ACHN (cell line): ENCODE measurements around the gene OSBPL3.

Experiments
- DNase-seq: peaks from one replicate; pipeline ENCODE4 v3.0.0-alpha.2; 2015
- in situ Hi-C: cut with HindIII; loops from 2 replicates; pipeline ENCODE4 v1.10.0; 2017; ENCODE audit warnings: low sequenced_read_pairs, low pct_ligation_motif_present, low pct_unique_long_range_greater_than_20kb

Gene OSBPL3

DNA sequence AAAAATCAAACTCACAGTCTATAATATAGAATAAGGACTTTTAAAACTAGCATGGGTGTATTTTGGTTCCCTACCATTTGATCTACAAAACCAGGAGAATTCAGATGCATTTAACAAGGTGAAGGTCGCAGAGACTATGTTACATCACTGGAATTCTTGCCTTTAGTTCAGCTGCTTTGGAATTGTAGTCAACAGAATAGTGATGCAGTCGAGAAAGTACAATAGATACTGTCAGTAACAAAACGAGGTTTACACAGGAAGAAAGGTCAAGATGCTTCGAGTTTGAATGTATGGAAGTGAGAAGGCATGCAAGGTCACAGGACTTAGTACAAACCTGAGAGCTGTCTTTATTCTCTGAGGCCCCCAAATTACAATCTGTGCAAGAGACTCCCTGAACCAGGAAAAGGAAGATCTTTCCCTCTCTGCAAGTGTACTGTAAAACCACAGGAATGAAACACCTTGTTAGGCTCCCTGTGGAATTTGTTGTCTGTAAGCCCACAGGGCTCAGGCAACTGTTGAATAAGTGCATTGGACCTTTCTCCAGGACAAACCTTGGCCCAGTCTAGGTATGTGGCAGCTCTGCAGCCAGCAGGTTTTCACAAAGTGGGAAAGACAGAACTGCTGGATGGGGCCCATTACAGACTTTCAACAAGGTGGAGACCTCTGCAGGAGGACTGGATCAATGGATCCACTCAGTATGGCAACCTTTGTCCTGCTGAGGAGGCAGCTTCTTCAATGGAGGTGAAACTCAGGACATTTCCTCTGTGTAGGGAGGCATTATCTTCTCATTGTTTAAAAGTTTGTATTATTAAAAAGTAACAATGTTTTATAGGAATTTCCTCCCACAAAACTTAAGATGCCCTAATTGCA lies 121.6 kb downstream of the OSBPL3 start:
- no peak for DNase-seq
- in situ Hi-C loops = no loop called here

DNA sequence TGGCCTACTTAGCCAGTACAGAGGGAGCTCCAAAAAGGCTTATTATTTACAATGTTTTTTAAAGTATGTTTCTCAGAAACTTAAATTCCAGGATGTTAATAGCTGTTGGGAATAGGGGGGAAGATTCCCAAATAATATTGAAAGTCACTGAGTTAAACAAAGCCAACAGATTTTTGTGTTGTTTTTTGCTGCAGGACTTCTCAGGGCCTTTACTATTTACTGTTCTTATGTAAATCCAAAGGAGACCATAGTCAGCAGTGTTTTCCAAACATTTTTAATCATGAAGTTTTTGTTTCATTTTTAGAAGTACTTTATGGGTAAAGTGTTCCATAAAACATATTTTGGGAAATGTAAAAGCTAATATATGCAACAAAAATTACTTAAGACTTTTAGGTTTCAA lies 122.4 kb downstream of the OSBPL3 start:
- in situ Hi-C loops = no loop called here
- no peak for DNase-seq

DNA sequence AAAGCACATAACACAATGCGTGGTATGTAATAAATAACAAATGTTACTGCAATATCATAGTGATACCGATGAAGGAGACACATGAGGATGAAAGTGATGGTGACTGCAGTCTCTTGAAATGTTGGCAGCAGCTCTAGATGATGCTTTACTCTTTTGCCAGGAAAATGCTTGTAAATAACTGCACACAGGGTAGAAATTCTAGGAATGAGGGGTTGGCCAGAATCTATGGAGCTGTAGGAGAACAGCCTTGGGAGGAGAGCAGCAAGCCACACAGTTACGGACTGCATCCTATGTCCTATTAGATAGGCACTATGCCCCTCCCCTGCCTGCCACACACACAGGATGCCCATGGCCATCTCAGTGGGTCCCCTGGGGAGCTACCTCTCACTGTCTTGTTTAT lies 125.1 kb downstream of the OSBPL3 start:
- DNase-seq = no peak
- in situ Hi-C loops = no loop called here

DNA sequence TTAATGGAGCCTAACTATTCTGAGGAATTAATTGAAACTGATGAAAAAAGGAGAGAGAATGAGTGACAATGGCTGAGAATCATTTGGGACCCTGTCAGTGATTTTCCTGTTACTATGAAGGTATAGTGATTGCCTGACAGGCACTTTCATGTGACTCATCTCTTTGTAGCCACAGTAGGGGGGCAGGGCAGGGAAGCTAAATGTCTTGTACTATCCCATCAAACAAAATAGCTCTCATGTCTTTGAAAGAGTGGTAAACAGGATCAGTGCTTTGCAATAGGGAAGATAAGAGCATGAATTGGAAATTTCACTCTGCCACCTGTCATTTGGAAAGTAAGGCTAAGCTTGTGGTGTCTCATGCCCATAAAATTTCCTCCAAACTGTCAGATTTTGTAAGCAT lies 128.2 kb downstream of the OSBPL3 start:
- DNase-seq = peak; percentile 55
- in situ Hi-C loops = no loop called here

DNA sequence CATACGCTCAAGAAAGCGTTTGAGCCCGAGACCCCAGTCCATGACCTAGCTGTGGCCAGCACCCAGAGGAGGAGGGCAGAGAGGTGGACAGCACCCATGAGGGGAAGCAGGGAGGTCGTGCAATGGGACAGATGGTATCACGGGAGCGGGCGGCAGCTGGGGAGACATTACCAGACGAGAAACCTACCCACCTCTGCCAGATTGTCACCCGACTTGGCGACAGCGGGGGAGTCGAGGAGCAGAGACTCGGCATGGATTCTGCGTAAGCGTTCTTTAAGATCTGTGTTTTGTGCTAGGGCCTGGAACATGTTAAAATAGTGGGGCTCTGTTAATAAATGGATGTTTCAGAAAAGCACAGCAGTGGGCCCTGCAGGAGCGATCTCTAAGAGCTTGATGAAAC lies 131.1 kb downstream of the OSBPL3 start:
- in situ Hi-C loops = no loop called here
- DNase-seq = no peak

DNA sequence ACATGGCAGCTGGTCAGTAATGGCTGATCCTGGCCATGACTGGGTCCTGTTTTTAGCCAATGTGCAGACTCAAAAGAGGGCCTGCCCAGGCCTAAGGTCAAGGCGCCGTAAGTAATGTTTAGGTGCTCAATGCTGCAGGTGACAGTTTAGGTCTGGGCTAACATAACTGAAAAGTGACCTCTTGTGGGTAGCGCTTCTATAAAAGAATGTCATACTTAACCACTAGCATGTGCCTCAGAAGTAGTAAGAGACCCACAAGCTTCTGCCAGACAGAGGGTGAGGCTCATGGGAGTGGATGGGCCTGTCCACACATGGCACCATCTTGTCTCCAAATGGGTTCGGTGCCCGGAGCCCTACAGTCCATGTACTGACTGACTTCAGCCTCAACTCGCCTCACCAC lies 132.2 kb downstream of the OSBPL3 start:
- in situ Hi-C loops = no loop called here
- DNase-seq = no peak

DNA sequence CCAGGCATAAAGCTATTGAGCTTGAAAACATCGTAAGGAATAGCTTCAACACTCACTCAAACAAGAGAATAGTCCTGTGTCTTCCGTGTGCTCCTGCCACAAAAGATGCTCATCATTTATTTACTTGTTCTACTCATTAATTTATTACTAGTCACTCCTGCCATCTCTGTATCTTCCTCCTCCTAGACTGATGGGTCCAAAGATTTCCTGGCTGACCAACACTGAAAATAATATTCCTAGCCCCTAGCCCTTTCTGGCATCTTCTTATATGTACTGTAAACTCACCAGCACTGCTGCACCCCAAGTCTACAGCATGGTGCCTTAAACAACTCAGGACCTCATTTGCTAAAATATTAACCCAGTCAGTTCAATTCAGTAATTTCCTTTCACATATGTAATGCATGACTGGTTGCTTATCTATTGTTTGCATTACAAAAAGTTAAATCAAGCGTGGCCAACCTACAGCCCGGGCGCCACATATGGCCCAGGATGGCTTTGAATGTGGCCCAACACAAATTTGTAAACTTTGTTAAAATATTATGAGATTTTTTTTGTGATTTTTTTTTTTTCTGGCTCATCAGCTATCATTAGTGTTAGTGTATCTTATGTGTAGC lies 136.1 kb downstream of the OSBPL3 start:
- no peak for DNase-seq
- in situ Hi-C loops = no loop called here

DNA sequence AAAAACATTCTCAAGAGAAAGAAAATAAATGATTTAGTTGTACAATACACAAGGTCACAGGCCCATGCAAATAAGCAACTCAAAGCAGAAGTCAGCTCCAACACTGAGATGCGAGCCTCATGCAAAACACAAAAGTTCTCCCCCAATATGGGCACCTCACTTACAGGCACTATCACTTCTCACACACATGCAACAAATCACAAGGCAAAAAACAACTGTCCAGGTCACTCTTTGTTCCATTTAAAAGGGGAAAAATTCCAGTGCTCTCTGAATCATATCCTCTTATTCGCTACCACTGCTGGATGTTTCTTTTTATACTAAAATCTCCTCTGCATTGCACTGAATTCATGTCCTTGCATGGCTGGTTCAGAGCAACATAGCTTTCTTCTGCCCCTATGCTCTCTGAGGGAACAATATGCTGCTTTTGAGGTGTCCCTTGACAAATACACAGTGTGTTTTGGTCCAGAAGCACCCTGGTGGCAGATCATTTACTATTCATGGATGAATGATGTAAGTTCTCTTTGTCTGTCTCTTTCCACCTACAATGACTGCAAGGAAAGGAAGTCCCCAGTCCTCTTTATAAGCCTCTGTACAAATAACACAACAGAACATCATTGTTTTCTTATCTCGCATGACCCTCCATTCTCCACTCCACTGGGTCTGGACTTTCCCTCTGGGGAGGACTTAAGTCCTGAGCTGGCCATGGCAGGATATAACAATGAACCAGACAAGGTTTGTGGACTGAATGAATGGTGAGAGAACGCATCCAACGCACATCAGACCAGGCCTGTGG lies 137.3 kb downstream of the OSBPL3 start:
- DNase-seq = no peak
- in situ Hi-C loops = no loop called here

DNA sequence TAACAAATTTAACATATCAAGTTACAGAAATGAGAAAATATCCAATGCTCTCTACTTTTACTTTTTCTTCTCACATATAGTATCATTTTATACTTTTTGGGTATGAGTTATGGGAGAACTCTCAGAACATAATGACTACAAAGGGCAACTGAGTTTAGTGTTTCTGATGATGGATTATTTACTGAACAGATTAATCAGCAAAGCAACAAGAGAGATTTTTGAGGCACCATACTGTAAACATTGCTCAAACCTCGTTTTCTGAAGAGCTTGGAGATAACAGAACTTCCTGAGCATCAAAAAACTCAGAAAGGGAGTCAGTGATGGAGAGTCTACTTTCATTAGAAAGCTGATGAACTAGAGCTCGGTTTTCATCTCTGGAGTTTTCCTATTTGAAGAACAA lies 137.9 kb downstream of the OSBPL3 start:
- in situ Hi-C loops = no loop called here
- DNase-seq = no peak

DNA sequence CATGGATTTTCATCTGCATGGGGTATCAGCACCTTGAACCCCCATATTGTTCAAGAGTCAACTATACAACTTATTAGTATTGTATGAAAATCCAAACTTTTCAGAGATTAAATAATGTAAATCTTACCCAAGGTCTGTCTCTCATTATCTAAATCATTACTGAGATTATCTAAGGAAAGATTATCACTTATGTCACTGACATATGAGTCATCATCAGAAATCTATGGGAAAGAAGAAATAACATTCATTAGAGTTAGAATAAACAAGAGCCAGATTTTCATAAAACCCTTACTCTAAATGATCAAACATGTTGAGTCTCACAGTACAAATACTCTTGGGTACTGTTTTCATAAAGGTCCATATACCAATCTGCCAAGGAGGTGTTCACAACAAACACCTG lies 139.4 kb downstream of the OSBPL3 start:
- in situ Hi-C loops = no loop called here
- no peak for DNase-seq

DNA sequence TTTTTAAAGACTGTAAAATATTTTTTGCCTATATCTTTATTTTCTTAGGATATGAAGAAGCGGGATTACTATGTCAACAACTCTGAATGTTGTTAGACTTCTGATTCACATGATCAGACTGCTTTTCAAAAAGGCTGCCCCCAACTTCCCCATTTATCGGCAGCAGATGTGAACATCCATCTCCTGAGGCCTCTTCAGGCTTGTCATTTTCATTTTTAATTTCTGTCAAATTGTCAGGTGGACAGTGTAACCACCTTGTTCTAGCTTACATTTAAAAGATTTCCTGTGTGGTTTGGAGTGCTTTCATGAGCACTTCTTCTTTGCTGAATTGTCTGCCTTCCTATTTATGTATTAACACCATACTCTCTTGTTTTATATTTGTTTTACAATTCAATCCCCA lies 143.9 kb downstream of the OSBPL3 start:
- no peak for DNase-seq
- in situ Hi-C loops = no loop called here

DNA sequence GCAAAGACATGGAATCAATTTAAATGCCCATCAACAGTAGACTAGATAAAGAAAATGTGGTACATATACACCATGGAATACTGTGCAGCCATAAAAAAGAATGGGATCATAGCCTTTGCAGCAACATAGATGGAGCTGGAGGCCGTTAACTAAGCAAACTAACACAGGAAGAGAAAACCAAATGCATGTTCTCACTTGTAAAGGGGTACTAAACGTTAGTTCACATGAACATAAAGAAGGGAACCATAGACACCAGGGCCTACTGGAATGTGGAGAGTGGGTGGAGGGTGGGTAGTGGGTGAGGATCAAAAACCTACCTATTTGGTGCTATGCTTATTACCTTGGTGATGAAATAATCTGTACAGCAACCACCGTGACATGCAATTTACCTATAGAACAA lies 144.3 kb downstream of the OSBPL3 start:
- DNase-seq = no peak
- in situ Hi-C loops = no loop called here

DNA sequence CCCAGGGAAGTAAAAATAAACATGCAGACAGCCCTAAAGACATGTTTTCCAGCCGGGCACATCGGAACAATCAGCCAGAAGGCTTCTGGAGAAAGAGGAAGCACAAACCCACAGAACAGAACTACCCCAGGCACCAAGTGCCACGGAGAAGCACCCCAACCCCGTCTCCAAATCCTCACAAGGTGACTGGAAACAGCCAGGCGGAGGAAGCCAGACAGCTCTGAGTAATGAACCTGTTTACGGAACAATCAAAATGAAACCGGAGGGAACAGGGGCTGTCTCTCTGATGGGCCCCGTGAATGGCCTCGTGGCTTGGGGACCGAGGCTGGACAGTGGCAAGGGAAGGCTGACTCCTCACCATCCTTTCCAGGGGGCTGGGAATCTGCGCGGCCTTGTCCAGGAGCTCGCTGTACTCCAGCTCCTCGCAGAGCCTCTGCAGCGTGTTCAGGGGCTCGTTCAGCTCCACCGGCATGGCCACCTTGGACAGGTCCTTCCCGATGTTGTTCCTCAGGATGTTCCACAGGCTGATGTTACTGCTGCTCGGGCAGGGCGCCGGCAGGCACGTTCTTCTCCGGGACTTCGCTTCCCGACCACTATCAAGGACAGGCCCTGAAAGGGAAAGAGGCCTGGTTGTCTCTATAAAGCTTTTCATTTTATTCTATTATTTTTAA lies 145.7 kb downstream of the OSBPL3 start:
- in situ Hi-C loops = no loop called here
- DNase-seq = no peak

DNA sequence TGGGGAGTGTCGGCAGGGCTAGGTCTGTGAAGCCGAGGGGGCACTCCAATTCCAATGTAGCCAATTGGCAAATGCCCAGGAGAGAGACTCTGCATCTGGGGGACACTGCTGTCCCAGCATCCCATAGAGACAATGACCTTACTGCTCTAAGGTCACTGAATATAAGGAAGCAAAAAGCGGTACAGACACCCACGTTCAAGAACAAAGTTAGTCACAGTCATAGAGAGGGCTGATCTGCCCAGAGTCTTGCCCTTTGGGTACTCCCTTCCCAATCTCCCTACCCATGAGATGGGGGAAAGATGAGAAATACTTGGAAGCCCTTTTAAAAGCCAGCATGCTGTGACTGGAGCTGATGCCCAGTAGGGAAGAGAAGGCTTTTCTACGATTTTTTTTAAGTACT lies 146.4 kb downstream of the OSBPL3 start:
- in situ Hi-C loops = no loop called here

DNA sequence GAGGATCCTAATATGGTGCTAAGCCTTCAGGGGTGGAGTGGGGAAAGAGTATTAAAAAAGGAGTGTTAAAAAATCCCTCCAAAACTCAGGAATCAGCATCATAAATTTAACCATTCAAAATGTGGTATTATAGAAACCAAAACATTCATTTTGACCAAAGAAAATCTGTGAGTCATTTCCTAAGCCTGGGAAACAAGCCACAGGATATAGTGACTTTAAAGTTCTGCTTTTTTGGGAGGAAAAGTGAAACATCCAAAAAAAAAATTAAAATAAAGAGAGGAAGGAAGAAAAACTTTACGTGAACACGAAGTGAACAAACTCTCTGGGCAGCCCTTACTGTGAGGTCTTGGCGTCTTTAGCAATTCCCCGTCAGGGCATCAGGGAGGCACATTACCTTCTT lies 148.7 kb downstream of the OSBPL3 start:
- in situ Hi-C loops = no loop called here
- no peak for DNase-seq

More for the DNA sequence above, 146.4 kb downstream of the OSBPL3 start:
- DNase-seq = no peak

DNA sequence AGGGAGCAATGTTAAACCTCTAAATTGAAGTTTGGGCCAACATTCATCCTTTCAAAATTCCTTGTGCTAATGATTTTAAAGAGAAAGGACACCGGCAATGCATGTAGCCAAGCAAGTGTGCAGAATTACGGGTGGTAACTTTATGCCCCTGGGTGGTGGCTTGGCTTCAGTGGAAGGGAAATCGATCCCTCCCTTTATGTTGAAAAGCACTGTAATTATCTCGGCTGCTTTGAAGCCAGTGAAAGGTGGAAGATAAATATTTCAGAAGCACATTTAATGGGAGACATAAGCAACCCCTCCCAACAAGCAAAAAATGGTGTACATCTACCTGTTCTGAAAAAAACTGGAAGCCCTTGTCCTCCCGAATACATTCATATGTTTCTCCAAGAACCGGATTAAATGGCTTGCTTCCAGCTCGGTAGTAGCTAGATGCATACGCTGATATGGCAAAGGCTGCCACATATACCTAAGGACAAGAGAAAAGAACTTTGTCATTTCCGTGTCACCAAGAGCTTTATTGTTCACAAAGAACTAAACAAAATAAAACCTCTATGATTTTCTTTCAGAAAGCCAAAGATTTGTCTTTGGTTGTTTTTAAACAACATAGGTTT lies 149.4 kb downstream of the OSBPL3 start:
- no peak for DNase-seq
- in situ Hi-C loops = no loop called here

DNA sequence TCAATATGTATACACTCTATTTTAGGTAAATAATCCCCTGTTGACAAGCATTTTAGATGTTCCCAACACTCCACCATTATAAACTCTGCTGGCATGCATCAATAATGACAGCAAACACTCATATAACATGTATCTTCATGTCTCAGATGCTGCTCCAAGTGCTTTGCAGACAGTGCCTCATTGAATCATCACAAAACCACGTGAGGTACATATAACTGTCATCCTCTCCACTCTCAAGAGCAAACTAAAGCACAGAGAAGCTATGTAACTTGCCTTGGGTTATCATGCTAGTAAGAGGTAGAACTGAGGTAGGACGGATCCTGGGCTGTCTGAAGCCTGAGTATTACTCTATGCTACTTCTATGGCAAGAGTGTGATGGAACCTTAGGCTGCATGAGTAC lies 150.2 kb downstream of the OSBPL3 start:
- in situ Hi-C loops = no loop called here
- no peak for DNase-seq

DNA sequence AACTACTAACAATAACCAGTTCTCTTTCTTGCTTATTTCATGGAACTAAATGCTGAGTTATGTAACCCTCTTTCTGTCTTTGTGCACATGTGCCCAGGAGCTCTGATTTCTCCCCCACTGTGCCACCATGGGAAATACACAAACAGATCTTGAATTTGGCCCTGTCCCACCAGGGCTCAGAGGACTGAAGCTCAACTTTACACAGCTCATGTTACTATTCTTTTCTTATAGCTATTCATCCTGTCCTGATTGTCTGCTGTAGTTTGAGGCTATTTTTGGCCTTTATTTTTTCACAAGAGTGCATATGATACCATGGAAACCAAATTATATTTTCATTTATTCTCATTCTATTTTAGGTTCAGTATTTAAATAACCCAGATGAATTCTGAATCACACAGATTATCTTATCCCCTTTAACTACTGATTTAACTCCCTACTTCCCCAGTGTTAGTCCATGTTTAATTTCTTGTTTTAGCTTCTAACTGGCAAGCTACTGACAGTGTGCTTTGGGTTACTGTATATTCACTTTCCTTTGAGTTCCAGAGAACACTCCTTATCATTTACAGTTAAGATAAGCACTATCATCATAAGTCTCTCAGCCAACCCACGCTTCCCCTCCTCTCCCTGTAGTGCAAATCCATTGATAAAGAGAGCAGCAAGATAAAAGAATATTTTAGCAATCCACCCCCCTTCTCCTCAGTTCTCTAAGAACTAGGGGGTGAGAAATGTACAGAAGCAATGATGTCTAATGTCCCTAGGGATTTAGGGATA lies 150.9 kb downstream of the OSBPL3 start:
- DNase-seq = no peak
- in situ Hi-C loops = no loop called here
